WTC11 (cell line): Measurements from ENCODE around the gene KCNMA1. TPM values are rescaled to one million over a fixed set of nuclear protein-coding genes. Genes with fewer than 3 reads are reported as not detected.

Experiments
- ATAC-seq: fragments of 200-7000 bp; cut with Tn5 transposase; 2 replicates; pipeline ENCODE4 v1.10.0; 2021; ENCODE audit warnings: mild to moderate bottlenecking, moderate library complexity
- CTCF ChIA-PET: fragments of 300-600 bp; sonication (Branson Sonifier 250); formaldehyde crosslinking; loops from one replicate; lab custom pipeline; 2021; ENCODE audit warnings: antibody characterized with exemption; lab: Charles Lee
- POLR2A ChIA-PET: fragments of 350-600 bp; sonication (Branson Sonifier 250); formaldehyde crosslinking; loops from one replicate; lab custom pipeline; 2021; ENCODE audit warnings: antibody characterized with exemption; lab: Charles Lee
- DNase-seq: peaks from one replicate; pipeline ENCODE4 v3.0.0; 2021; ENCODE audit warnings: low spot score
- H3K27ac Mint-ChIP-seq: 2 replicates; pipeline ENCODE4 v1.8.0; 2021; ENCODE audit warnings: mixed read lengths
- H3K27me3 Mint-ChIP-seq: 2 replicates; pipeline ENCODE4 v1.8.0; 2021; ENCODE audit warnings: low read depth, mild to moderate bottlenecking, moderate library complexity, mixed read lengths
- H3K36me3 Mint-ChIP-seq: 2 replicates; pipeline ENCODE4 v1.8.0; 2021; ENCODE audit warnings: mixed read lengths
- H3K4me1 Mint-ChIP-seq: 2 replicates; pipeline ENCODE4 v1.8.0; 2022; ENCODE audit warnings: mixed read lengths
- H3K4me3 Mint-ChIP-seq: 2 replicates; pipeline ENCODE4 v1.8.0; 2021; ENCODE audit warnings: mild to moderate bottlenecking, moderate library complexity, mixed read lengths
- H3K9me3 Mint-ChIP-seq: 2 replicates; pipeline ENCODE4 v1.8.0; 2021; ENCODE audit warnings: mixed read lengths
- ATF1 ChIP-seq: sonication (generic); formaldehyde crosslinking; IDR thresholded peaks from 2 replicates; pipeline ENCODE4 v1.8.1; 2023; ENCODE audit warnings: mild to moderate bottlenecking, moderate library complexity, missing genetic modification reagents
- FOXK1 ChIP-seq: sonication (generic); formaldehyde crosslinking; IDR thresholded peaks from 2 replicates; pipeline ENCODE4 v1.8.0; 2022; ENCODE audit warnings: mild to moderate bottlenecking, moderate library complexity, missing genetic modification reagents
- FOXP1 ChIP-seq: sonication (generic); formaldehyde crosslinking; IDR thresholded peaks from 2 replicates; pipeline ENCODE4 v1.8.0; 2022; ENCODE audit warnings: missing genetic modification reagents, mild to moderate bottlenecking, moderate library complexity, borderline replicate concordance
- HMGA2 ChIP-seq: fragments of 250-450 bp; sonication (Bioruptor Pico); IDR thresholded peaks from 2 replicates; pipeline ENCODE4 v1.4.0; 2021; ENCODE audit warnings: mild to moderate bottlenecking, moderate library complexity
- IRF2 ChIP-seq: sonication (generic); formaldehyde crosslinking; IDR thresholded peaks from 2 replicates; pipeline ENCODE4 v1.8.0; 2022; ENCODE audit warnings: low read depth, missing genetic modification reagents, borderline replicate concordance
- JUN ChIP-seq: sonication (generic); formaldehyde crosslinking; IDR thresholded peaks from 2 replicates; pipeline ENCODE4 v1.8.0; 2023; ENCODE audit warnings: mild to moderate bottlenecking, missing genetic modification reagents
- KAT7 ChIP-seq: sonication (generic); formaldehyde crosslinking; IDR thresholded peaks from 2 replicates; pipeline ENCODE4 v1.8.1; 2023; ENCODE audit warnings: missing genetic modification reagents, mild to moderate bottlenecking, borderline replicate concordance
- MYBL2 ChIP-seq: sonication (generic); formaldehyde crosslinking; IDR thresholded peaks from 2 replicates; pipeline ENCODE4 v1.8.1; 2023; ENCODE audit warnings: mild to moderate bottlenecking, moderate library complexity, missing genetic modification reagents
- NR2C2 ChIP-seq: sonication (generic); formaldehyde crosslinking; IDR thresholded peaks from 2 replicates; pipeline ENCODE4 v1.8.0; 2022; ENCODE audit warnings: mild to moderate bottlenecking, missing genetic modification reagents
- SMAD3 ChIP-seq: sonication (generic); formaldehyde crosslinking; IDR thresholded peaks from 2 replicates; pipeline ENCODE4 v1.8.0; 2022; ENCODE audit warnings: missing genetic modification reagents, mild to moderate bottlenecking, borderline replicate concordance
- SMAD4 ChIP-seq: sonication (generic); formaldehyde crosslinking; IDR thresholded peaks from 2 replicates; pipeline ENCODE4 v1.8.0; 2022; ENCODE audit warnings: mild to moderate bottlenecking, missing genetic modification reagents
- SOX15 ChIP-seq: fragments of 250-450 bp; sonication (Bioruptor Pico); IDR thresholded peaks from 2 replicates; pipeline ENCODE4 v1.9.0; 2021; ENCODE audit warnings: mild to moderate bottlenecking
- ZBTB21 ChIP-seq: sonication (generic); formaldehyde crosslinking; IDR thresholded peaks from 2 replicates; pipeline ENCODE4 v1.8.1; 2023; ENCODE audit warnings: mild to moderate bottlenecking, missing genetic modification reagents, borderline replicate concordance
- ZNF121 ChIP-seq: sonication (generic); formaldehyde crosslinking; IDR thresholded peaks from 2 replicates; pipeline ENCODE4 v1.8.0; 2023; ENCODE audit warnings: missing genetic modification reagents
- ZNF317 ChIP-seq: sonication (generic); formaldehyde crosslinking; IDR thresholded peaks from 2 replicates; pipeline ENCODE4 v1.8.1; 2023; ENCODE audit warnings: low read depth, mild to moderate bottlenecking, moderate library complexity, missing genetic modification reagents, borderline replicate concordance
- ZNF396 ChIP-seq: fragments of 250-450 bp; sonication (Bioruptor Pico); IDR thresholded peaks from 2 replicates; pipeline ENCODE4 v1.8.0; 2021; ENCODE audit warnings: mild to moderate bottlenecking, moderate library complexity, borderline replicate concordance
- ZNF423 ChIP-seq: fragments of 250-450 bp; sonication (Bioruptor Pico); IDR thresholded peaks from 2 replicates; pipeline ENCODE4 v2.1.2; 2022; ENCODE audit warnings: mild to moderate bottlenecking, moderate library complexity
- total RNA-seq: library from RNA; stranded (reverse); gene quantifications from 3 replicates; pipeline ENCODE4 v1.2.3, GENCODE V29; 2021
- TF ChIP-seq, protein P1 (sequence below): sonication (generic); formaldehyde crosslinking; conservative IDR thresholded peaks from 2 replicates; pipeline ENCODE4 v1.8.1; 2023; ENCODE audit warnings: mild to moderate bottlenecking, low read depth, missing genetic modification reagents, moderate library complexity
- TF ChIP-seq, protein P2 (sequence below): sonication (generic); formaldehyde crosslinking; IDR thresholded peaks from 2 replicates; pipeline ENCODE4 v1.8.0; 2022; ENCODE audit warnings: mild to moderate bottlenecking, missing genetic modification reagents
- TF ChIP-seq, protein P3 (sequence below): fragments of 250-450 bp; sonication (Bioruptor Pico); IDR thresholded peaks from 2 replicates; pipeline ENCODE4 v1.8.0; 2021; ENCODE audit warnings: mild to moderate bottlenecking
- TF ChIP-seq, protein P4 (sequence below): sonication (generic); formaldehyde crosslinking; IDR thresholded peaks from 2 replicates; pipeline ENCODE4 v1.8.1; 2022; ENCODE audit warnings: low read depth, mild to moderate bottlenecking, moderate library complexity, missing genetic modification reagents, borderline replicate concordance
- TF ChIP-seq, protein P5 (sequence below): sonication (generic); formaldehyde crosslinking; IDR thresholded peaks from 2 replicates; pipeline ENCODE4 v1.8.0; 2023; ENCODE audit warnings: missing genetic modification reagents, mild to moderate bottlenecking, borderline replicate concordance
- TF ChIP-seq, protein P6 (sequence below): fragments of 250-450 bp; sonication (Bioruptor Pico); IDR thresholded peaks from 2 replicates; pipeline ENCODE4 v1.9.0; 2021; ENCODE audit warnings: mild to moderate bottlenecking
- TF ChIP-seq, protein P7 (sequence below): sonication (generic); formaldehyde crosslinking; IDR thresholded peaks from 2 replicates; pipeline ENCODE4 v1.8.0; 2022; ENCODE audit warnings: mild to moderate bottlenecking, missing genetic modification reagents

The KCNMA1 gene
- total RNA-seq, 1 experiment from 2014 or later: 7.3 TPM

DNA sequence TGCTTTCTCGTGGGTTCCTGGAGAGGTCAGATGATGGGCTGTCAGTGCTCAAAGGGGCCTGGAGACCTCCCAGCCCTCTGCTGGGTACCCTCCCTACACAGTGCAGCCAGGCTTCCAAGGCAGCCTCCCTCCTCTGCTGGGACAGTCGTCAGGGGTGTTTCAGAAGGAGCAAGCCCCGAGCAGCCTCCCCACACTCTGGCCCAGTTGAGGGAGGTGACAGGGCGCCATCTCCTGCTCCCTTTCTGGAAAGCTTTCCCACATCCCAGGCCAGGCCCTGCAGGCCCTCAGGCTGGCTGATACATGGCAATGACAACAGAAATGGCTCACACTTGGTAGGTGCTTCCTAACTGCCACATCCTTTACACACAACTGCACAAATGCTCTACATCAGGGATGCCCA, 32.1 kb downstream of the KCNMA1 start (continued):
- TF ChIP-seq, protein P1, sequence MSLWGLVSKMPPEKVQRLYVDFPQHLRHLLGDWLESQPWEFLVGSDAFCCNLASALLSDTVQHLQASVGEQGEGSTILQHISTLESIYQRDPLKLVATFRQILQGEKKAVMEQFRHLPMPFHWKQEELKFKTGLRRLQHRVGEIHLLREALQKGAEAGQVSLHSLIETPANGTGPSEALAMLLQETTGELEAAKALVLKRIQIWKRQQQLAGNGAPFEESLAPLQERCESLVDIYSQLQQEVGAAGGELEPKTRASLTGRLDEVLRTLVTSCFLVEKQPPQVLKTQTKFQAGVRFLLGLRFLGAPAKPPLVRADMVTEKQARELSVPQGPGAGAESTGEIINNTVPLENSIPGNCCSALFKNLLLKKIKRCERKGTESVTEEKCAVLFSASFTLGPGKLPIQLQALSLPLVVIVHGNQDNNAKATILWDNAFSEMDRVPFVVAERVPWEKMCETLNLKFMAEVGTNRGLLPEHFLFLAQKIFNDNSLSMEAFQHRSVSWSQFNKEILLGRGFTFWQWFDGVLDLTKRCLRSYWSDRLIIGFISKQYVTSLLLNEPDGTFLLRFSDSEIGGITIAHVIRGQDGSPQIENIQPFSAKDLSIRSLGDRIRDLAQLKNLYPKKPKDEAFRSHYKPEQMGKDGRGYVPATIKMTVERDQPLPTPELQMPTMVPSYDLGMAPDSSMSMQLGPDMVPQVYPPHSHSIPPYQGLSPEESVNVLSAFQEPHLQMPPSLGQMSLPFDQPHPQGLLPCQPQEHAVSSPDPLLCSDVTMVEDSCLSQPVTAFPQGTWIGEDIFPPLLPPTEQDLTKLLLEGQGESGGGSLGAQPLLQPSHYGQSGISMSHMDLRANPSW (CRISPR knock-in tag): no peak
- no peak for TF ChIP-seq SOX15 (CRISPR knock-in tag)
- TF ChIP-seq, protein P2, sequence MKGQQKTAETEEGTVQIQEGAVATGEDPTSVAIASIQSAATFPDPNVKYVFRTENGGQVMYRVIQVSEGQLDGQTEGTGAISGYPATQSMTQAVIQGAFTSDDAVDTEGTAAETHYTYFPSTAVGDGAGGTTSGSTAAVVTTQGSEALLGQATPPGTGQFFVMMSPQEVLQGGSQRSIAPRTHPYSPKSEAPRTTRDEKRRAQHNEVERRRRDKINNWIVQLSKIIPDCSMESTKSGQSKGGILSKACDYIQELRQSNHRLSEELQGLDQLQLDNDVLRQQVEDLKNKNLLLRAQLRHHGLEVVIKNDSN (CRISPR knock-in tag): no peak
- no peak for TF ChIP-seq KAT7 (CRISPR knock-in tag)
- no peak for TF ChIP-seq MYBL2 (CRISPR knock-in tag)
- TF ChIP-seq, protein P3, sequence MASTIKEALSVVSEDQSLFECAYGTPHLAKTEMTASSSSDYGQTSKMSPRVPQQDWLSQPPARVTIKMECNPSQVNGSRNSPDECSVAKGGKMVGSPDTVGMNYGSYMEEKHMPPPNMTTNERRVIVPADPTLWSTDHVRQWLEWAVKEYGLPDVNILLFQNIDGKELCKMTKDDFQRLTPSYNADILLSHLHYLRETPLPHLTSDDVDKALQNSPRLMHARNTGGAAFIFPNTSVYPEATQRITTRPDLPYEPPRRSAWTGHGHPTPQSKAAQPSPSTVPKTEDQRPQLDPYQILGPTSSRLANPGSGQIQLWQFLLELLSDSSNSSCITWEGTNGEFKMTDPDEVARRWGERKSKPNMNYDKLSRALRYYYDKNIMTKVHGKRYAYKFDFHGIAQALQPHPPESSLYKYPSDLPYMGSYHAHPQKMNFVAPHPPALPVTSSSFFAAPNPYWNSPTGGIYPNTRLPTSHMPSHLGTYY (CRISPR knock-in tag): no peak
- TF ChIP-seq JUN: no peak
- no peak for TF ChIP-seq ZNF121 (CRISPR knock-in tag)
- no peak for TF ChIP-seq SMAD3
- no peak for TF ChIP-seq ZNF423 (CRISPR knock-in tag)
- TF ChIP-seq ZBTB21 (CRISPR knock-in tag): no peak
- TF ChIP-seq, all 79 proteins: peak for 0

DNA sequence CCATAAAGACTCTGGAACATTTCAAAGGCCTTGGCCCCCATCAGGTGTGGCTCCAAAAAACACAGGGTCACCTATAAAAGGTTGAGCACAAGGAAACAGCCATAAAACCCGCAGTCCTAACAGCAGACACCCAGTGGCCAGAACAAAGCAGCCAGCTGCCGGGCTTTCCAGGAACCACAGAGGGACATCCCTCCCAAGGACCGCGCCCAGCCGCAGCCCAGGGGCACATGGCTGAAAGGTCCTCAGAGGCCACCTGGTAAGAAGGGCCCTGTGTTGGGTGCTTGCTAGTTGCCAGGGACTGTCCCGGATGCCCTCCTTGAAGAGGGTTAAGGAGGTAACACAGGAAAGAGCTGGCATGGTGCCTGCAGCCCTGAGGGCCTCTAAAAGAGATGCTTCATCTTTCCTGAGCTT, 32.7 kb downstream of the KCNMA1 start:
- CTCF ChIA-PET: interaction anchor here (0.6 to 2.0 kb wide), 14 partner anchors 15 to 437 kb away, joined by 3 to 15 read pairs (median 4); no protein-coding TSS in a partner anchor
- DNase-seq: no peak
- Mint-ChIP-seq H3K4me3 (no peak overlapping the region), H3K36me3 (no peaks in the 10 kb centered on the region), H3K4me1 (peaks cover 17% of the 10 kb centered on the region), H3K9me3 (no peaks in the 10 kb centered on the region), H3K27me3 (no peaks in the 10 kb centered on the region), H3K27ac (no peak overlapping the region)
- TF ChIP-seq, protein P4, sequence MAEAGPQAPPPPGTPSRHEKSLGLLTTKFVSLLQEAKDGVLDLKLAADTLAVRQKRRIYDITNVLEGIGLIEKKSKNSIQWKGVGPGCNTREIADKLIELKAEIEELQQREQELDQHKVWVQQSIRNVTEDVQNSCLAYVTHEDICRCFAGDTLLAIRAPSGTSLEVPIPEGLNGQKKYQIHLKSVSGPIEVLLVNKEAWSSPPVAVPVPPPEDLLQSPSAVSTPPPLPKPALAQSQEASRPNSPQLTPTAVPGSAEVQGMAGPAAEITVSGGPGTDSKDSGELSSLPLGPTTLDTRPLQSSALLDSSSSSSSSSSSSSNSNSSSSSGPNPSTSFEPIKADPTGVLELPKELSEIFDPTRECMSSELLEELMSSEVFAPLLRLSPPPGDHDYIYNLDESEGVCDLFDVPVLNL (CRISPR knock-in tag): no peak
- TF ChIP-seq ZNF396 (no peak), SMAD4 (CRISPR knock-in tag) (no peak), FOXK1 (CRISPR knock-in tag) (no peak), IRF2 (CRISPR knock-in tag) (no peak), ATF1 (CRISPR knock-in tag) (no peak), ZNF317 (CRISPR knock-in tag) (no peak), NR2C2 (no peak), FOXP1 (CRISPR knock-in tag) (no peak), HMGA2 (no peak)
- TF ChIP-seq, protein P5, sequence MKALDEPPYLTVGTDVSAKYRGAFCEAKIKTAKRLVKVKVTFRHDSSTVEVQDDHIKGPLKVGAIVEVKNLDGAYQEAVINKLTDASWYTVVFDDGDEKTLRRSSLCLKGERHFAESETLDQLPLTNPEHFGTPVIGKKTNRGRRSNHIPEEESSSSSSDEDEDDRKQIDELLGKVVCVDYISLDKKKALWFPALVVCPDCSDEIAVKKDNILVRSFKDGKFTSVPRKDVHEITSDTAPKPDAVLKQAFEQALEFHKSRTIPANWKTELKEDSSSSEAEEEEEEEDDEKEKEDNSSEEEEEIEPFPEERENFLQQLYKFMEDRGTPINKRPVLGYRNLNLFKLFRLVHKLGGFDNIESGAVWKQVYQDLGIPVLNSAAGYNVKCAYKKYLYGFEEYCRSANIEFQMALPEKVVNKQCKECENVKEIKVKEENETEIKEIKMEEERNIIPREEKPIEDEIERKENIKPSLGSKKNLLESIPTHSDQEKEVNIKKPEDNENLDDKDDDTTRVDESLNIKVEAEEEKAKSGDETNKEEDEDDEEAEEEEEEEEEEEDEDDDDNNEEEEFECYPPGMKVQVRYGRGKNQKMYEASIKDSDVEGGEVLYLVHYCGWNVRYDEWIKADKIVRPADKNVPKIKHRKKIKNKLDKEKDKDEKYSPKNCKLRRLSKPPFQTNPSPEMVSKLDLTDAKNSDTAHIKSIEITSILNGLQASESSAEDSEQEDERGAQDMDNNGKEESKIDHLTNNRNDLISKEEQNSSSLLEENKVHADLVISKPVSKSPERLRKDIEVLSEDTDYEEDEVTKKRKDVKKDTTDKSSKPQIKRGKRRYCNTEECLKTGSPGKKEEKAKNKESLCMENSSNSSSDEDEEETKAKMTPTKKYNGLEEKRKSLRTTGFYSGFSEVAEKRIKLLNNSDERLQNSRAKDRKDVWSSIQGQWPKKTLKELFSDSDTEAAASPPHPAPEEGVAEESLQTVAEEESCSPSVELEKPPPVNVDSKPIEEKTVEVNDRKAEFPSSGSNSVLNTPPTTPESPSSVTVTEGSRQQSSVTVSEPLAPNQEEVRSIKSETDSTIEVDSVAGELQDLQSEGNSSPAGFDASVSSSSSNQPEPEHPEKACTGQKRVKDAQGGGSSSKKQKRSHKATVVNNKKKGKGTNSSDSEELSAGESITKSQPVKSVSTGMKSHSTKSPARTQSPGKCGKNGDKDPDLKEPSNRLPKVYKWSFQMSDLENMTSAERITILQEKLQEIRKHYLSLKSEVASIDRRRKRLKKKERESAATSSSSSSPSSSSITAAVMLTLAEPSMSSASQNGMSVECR (CRISPR knock-in tag): no peak
- TF ChIP-seq, protein P6, sequence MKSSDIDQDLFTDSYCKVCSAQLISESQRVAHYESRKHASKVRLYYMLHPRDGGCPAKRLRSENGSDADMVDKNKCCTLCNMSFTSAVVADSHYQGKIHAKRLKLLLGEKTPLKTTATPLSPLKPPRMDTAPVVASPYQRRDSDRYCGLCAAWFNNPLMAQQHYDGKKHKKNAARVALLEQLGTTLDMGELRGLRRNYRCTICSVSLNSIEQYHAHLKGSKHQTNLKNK (CRISPR knock-in tag): no peak
- TF ChIP-seq, protein P7, sequence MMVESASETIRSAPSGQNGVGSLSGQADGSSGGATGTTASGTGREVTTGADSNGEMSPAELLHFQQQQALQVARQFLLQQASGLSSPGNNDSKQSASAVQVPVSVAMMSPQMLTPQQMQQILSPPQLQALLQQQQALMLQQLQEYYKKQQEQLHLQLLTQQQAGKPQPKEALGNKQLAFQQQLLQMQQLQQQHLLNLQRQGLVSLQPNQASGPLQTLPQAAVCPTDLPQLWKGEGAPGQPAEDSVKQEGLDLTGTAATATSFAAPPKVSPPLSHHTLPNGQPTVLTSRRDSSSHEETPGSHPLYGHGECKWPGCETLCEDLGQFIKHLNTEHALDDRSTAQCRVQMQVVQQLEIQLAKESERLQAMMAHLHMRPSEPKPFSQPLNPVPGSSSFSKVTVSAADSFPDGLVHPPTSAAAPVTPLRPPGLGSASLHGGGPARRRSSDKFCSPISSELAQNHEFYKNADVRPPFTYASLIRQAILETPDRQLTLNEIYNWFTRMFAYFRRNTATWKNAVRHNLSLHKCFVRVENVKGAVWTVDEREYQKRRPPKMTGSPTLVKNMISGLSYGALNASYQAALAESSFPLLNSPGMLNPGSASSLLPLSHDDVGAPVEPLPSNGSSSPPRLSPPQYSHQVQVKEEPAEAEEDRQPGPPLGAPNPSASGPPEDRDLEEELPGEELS (CRISPR knock-in tag): no peak
- POLR2A ChIA-PET: no interaction called here
- ATAC-seq: no peak
